Effector CD8-positive, alpha-beta T cell (primary cell): ENCODE measurements around the gene ESD.
"Not testable (repeated sequence)": the region's sequence is repeated elsewhere in the genome, so short reads cannot be mapped to it uniquely, and the experiment has no call there.

Experiments
- DNase-seq: peaks from one replicate; lab custom pipeline; 2025; lab: John Stamatoyannopoulos, UW

The ESD gene

GRCh38 chr13:46795321-46795720 is 1.6 kb downstream of the ESD start:
- no peak for DNase-seq

DNA sequence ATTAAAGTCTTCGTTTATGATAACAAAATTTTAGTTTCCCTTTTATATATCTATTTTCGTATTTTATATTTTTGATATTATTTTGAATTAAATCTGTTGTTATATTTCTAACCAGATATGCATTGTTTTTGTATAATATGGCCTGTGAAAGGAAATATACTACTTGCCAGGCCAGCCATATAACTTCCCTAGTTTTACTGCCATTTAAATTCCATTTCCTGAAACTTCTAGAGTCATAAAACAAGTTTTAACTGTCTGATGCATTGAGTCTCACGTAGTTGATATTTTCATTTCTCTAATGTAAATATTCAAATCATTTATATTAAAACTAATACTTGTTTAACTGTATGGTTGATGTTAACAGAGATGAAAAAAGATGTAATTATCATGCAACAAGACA is 13.5 kb downstream of the ESD start:
- no peak for DNase-seq

DNA sequence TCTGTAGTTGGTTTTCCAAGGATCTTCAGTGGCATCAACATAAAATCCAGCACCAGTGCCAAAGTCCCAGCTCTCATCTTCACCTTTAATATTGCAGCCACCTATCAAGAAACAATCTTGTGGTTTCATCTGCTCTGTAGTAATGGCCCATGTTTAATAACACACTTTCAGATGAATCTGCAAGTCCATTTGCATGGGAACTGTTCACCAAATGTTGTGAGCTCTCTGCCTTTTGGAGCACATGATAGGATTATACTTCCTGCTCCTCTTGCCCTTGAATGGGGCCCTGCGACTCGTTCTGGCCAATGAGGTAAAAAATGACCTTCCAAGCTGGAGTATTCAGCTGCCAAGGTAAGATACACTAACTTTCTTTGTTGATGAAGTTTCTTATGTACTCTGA is 14.3 kb downstream of the ESD start:
- no peak for DNase-seq

DNA sequence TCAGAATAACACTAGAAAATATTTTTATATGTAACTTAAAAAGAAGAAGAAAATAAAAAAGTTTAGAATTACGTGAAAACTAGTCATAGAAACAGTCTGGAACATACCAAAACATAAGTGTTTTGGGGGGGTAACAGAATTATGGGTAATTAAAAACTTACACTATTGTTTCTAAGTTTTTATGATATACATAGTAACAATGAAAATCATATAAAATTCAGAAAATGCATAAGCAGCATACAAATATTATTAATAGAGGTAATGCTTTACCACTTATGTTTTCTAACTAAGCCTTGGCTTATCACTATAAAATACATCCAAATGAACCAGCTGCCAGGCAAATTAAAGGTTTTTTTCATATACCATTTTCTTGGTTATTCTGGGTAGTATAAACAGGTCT is 14.9 kb downstream of the ESD start:
- DNase-seq, result no peak

DNA sequence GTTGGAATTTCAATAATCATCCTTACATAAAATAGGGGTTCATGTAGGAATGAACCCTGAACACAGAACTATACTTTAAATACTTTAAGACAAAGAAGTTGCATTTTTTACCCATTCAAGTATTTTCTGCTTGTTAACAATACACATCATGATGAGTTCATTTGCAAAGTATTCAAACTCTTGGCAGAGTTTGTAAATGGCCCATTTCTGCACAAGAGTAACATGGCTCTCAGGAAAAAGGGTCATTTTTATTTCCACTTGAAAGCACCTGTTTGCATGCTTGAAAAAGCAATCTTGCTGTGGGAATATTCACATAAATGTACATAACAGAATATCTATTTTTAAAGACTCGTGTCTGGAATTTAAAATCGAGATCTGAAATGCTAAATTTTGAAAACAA is 18.1 kb downstream of the ESD start:
- DNase-seq, result no peak

DNA sequence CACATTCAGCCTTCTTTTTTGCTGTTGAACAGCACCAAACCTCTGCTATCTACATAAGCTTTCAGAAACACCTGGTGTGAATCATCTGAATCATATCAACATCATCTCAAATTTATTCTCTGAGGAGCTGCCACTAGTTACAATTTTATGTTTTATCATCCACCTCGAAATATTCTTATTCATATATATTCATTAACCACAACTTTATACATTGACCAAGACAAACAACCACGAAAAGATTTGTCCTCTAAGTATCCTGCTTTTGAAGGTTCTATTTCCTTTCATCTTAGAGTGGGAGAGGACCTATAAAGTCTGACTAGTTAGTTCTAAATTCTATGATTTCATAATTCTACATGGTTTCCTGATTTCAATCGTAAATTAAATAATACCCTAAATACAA is 18.9 kb downstream of the ESD start:
- DNase-seq, result no peak

DNA sequence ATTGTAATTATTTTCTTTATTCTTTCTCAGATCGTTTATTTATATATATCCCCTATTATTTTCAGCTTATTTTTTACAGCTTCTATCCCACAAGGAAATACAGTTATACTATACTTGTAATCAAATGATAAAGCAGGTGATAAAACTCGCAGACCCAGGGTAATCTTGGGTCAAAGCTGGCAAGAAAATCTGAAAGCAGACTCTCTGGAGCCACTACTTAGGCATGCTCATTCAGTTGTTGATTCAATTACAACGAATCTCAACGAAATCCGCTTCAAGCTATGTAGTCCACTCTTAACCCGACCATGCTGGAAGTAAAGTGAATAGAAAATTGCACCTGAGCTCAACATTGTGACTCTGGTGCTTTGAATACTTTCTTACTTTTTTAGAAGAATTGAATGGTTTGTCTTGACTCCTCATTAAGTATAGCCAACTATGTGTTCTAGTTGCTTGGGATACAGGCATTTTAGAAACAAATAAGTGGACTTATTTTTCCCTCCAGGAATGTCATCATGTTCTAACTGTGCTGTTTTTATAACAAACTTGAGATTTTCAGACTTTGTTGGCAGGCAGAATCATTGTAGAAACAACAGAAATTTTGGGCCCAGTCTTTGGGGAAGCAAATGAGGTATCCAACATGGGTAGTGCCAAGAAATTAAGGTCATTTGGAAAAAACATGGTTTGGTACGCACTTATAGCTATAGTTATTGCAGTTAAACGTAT is 21.4 kb downstream of the ESD start:
- no peak for DNase-seq

- DNase-seq, result no peak
Observed at GRCh38 chr13:46773541-46773940, 23.4 kb downstream of the ESD start.

DNA sequence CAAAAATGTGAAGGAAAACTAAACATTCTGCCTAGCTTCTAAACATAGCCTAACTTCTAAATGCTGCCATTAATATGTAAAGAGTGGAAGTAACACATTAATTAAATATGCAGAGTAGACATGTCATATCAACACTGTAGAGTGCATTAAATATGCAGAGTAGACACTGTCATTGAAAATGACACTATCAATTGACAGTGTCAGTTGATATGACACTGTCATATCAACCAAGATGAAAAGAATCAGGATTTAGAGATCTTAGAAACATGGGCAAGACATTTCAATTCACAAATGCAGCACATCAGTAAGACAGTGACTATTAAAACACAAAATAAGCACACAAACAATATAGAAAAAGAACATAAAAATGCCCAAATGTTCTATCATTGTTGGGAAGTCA is 25.3 kb downstream of the ESD start:
- DNase-seq, result no peak

GRCh38 chr13:46769925-46770324 is 27.0 kb downstream of the ESD start:
- DNase-seq, result not testable (repeated sequence)

- no peak for DNase-seq
Observed at GRCh38 chr13:46761866-46762265, 35.1 kb downstream of the ESD start.

DNA sequence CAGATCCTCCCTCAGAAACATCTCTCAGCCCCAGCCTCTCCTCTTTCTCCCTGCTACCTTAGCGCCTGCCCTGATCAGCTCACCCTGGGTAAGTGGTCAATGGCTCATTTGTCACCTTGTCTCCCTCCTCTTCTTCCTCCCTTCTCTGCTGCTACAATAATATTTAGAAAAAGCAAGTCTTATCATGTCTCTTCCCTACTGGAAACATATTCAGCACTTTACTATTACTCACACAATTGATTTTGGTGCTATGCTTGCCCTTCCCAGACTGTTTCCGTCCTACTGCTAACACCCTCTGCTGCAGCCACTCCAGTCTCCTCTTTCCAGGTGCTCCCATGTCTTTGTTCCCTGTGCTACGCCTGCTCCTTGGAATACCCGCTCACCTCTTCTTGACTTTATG is 35.8 kb downstream of the ESD start:
- no peak for DNase-seq

- no peak for DNase-seq
Observed at GRCh38 chr13:46759846-46760245, 37.1 kb downstream of the ESD start.

- DNase-seq, result no peak
Observed at GRCh38 chr13:46757640-46758039, 39.3 kb downstream of the ESD start.

- no peak for DNase-seq
Observed at GRCh38 chr13:46756977-46757376, 40.0 kb downstream of the ESD start.

GRCh38 chr13:46755508-46755907 is 41.5 kb downstream of the ESD start:
- not testable (repeated sequence) for DNase-seq

- DNase-seq, result no peak
Observed at GRCh38 chr13:46754812-46755211, 42.1 kb downstream of the ESD start.

DNA sequence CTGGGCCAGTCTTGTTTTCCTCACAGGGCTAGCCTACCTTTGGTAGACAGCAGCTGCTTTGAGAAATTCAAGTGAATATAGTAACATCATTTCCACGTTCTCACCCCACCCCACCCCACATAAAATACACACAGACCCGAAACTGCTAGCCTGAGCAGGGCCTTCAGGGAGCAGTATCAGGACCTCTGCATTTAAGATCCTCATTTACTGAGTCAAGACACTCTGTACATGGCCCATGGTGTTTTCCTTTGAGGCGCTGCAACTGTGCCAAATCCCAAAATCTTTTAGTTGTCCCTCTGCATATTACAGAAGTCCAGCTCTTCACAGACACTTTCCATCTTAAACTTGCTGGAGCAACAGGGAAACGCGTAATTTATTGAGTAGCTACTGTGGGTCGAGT is 43.0 kb downstream of the ESD start:
- no peak for DNase-seq

DNA sequence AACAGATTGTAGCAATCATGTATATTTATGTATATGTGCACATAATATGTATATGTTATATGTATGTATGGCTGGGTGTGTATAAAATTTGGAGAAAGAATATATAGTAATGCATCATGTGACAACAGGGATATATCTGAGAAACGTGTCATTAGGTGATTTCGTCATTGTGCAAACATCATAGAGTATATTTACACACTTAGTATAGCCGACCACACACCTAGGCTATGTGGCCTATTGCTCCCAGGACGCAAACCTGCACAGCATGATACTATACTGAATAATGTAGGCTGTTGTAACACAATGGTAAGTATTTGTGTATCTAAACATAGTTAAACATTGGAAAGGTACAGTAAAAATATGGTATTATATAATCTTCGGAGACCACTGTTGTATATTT is 43.8 kb downstream of the ESD start:
- DNase-seq, result no peak

- DNase-seq, result peak; percentile 4
Observed at GRCh38 chr13:46751811-46752635, 44.9 kb downstream of the ESD start.

DNA sequence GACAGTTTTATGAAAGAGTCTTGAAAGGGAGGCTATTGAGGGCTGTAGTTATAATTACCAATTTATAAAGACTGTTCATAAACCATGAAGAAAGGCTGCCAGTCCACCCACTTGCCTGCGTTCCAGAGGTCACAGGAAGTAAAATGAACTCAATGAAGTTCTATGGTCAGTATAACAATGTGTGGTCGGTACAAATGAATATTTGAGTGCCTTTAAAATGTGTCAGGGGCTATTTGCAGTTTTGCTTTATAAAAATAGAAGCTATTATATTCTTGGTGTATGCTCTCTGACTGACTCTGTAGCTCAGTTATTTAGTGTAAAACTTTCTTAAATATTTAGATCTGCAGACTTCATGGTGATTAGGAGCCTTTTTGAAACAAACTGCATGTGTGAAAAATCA is 47.0 kb downstream of the ESD start:
- DNase-seq, result no peak

GRCh38 chr13:46748300-46748699 is 48.7 kb downstream of the ESD start:
- no peak for DNase-seq

- no peak for DNase-seq
Observed at GRCh38 chr13:46747031-46747820, 49.7 kb downstream of the ESD start.
